ENCODE measurements around the gene DGKZ. TPM values are rescaled to one million over a fixed set of nuclear protein-coding genes. Genes with fewer than 3 reads are reported as not detected.

DGKZ gene
- total and polyA plus RNA-seq, 4 donors = 33.3 to 63.2 (median 44.1) TPM

- no peaks in the 10 kb centered on the region for H3K36me3 ChIP-seq (ENCODE audit: control insufficient read depth in 4 of 4, insufficient read depth in 4 of 4, low read length in 4 of 4)
- no peak for ATAC-seq (ENCODE audit: insufficient read depth, low FRiP score)
- TF ChIP-seq CTCF (IDR thresholded peaks at IDR 0.05; ENCODE audit: control extremely low read depth, extremely low read depth) = no peak
- no peak overlapping the region for H3K9ac ChIP-seq (ENCODE audit: insufficient read depth in 1 of 2, low read length in 2 of 2)
- 10 to 18% methylated on average over 25 of the region's 25 CpGs for WGBS, 2 donors
- no peak overlapping the region for H3K27ac ChIP-seq (ENCODE audit: low read depth in 1 of 2, low read length in 1 of 2)
- H3K4me1 ChIP-seq (ENCODE audit: control insufficient read depth in 5 of 5, insufficient read depth in 5 of 5, low read length in 5 of 5) = peaks cover 0 to 22% (median 7%) of the 10 kb centered on the region in 5 donors
- H3K27me3 ChIP-seq (ENCODE audit: control insufficient read depth in 3 of 3, insufficient read depth in 3 of 3, low read length in 2 of 3) = peaks cover 0 to 38% (median 24%) of the 10 kb centered on the region in 3 donors
- no peak for DNase-seq
- no peak overlapping the region for H3K4me3 ChIP-seq
- H3K9me3 ChIP-seq (ENCODE audit: control insufficient read depth in 4 of 4, insufficient read depth in 3 of 4, low read length in 3 of 4) = peaks cover 0 to 3% (median 0%) of the 10 kb centered on the region in 4 donors
These were observed 13.8 kb upstream of the DGKZ start for GRCh38 chr11:46333394-46333947.

GRCh38 chr11:46334211-46334610 lies 13.1 kb upstream of the DGKZ start:
- Histone ChIP-seq H3K4me1 (ENCODE audit: control insufficient read depth in 5 of 5, insufficient read depth in 5 of 5, low read length in 5 of 5) (peaks cover 0 to 29% (median 9%) of the 10 kb centered on the region in 5 donors), H3K9ac (ENCODE audit: insufficient read depth in 1 of 2, low read length in 2 of 2) (no peak overlapping the region), H3K4me3 (no peak overlapping the region), H3K36me3 (ENCODE audit: control insufficient read depth in 4 of 4, insufficient read depth in 4 of 4, low read length in 4 of 4) (no peaks in the 10 kb centered on the region), H3K9me3 (ENCODE audit: control insufficient read depth in 4 of 4, insufficient read depth in 3 of 4, low read length in 3 of 4) (peaks cover 0 to 3% (median 0%) of the 10 kb centered on the region in 4 donors), H3K27me3 (ENCODE audit: control insufficient read depth in 3 of 3, insufficient read depth in 3 of 3, low read length in 2 of 3) (peaks cover 0 to 38% (median 24%) of the 10 kb centered on the region in 3 donors), H3K27ac (ENCODE audit: low read depth in 1 of 2, low read length in 1 of 2) (no peak overlapping the region)
- no peak for DNase-seq
- WGBS, 2 donors = 91 to 94% methylated on average over 3 of the region's 3 CpGs
- TF ChIP-seq CTCF (IDR thresholded peaks at IDR 0.05; ENCODE audit: control extremely low read depth, extremely low read depth) = no peak
- no peak for ATAC-seq (ENCODE audit: insufficient read depth, low FRiP score)

- no peak for DNase-seq
These were observed 12.0 kb upstream of the DGKZ start for GRCh38 chr11:46335271-46335670.

More at GRCh38 chr11:46335271-46335670, 12.0 kb upstream of the DGKZ start:
- no peak overlapping the region for H3K27ac ChIP-seq (ENCODE audit: low read depth in 1 of 2, low read length in 1 of 2)
- peaks cover 0 to 3% (median 0%) of the 10 kb centered on the region in 4 donors for H3K9me3 ChIP-seq (ENCODE audit: control insufficient read depth in 4 of 4, insufficient read depth in 3 of 4, low read length in 3 of 4)
- 84 to 96% methylated on average over 6 of the region's 6 CpGs for WGBS, 2 donors
- H3K9ac ChIP-seq (ENCODE audit: insufficient read depth in 1 of 2, low read length in 2 of 2) = no peak overlapping the region
- no peaks in the 10 kb centered on the region for H3K36me3 ChIP-seq (ENCODE audit: control insufficient read depth in 4 of 4, insufficient read depth in 4 of 4, low read length in 4 of 4)
- no peak overlapping the region for H3K4me3 ChIP-seq
- no peak for TF ChIP-seq CTCF (IDR thresholded peaks at IDR 0.05; ENCODE audit: control extremely low read depth, extremely low read depth)
- H3K27me3 ChIP-seq (ENCODE audit: control insufficient read depth in 3 of 3, insufficient read depth in 3 of 3, low read length in 2 of 3) = peaks cover 0 to 34% (median 21%) of the 10 kb centered on the region in 3 donors
- H3K4me1 ChIP-seq (ENCODE audit: control insufficient read depth in 5 of 5, insufficient read depth in 5 of 5, low read length in 5 of 5) = peaks cover 5 to 36% (median 15%) of the 10 kb centered on the region in 5 donors
- ATAC-seq (ENCODE audit: insufficient read depth, low FRiP score) = no peak

All from lung (tissue), 12 donors.